Activated T-helper 1 cell treated with anti-CD3 and anti-CD28 coated beads, Interleukin-2, amount 50 U/mL, for 16 hours (primary cell): ENCODE data around the gene GLDN.

Experiments used
- DNase-seq, 2 donors: peaks; one replicate each; pipeline ENCODE4 v3.0.0-alpha.2; 2020; ENCODE audit warnings: low read depth in 1 of 2, low spot score in 1 of 2

The GLDN gene

GRCh38 chr15:51356147-51356546 lies 14.7 kb downstream of the GLDN start:
- DNase-seq = no peak

- no peak for DNase-seq
These were observed 15.5 kb downstream of the GLDN start for GRCh38 chr15:51356983-51357382.

- no peak for DNase-seq
These were observed 18.5 kb downstream of the GLDN start for GRCh38 chr15:51359981-51360380.

DNA sequence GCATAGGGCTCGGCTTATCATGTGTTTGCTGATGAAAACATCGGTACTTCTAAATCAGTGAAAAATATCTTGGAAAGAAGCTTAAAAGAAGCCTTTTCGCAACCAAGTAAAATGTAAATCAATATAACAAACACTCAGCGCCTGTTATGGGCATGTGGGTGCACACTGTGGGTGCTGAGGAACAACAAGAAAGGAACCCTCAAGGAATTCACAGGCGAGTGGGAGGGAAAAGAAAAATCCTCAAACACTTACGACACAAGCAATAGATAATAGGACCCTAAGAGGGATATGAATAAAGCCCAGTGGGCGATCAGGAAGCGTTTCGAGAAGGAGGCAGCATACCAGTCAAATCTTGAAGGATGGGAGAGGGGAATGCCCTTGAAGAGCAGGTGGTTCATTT lies 21.9 kb downstream of the GLDN start:
- DNase-seq = no peak

DNA sequence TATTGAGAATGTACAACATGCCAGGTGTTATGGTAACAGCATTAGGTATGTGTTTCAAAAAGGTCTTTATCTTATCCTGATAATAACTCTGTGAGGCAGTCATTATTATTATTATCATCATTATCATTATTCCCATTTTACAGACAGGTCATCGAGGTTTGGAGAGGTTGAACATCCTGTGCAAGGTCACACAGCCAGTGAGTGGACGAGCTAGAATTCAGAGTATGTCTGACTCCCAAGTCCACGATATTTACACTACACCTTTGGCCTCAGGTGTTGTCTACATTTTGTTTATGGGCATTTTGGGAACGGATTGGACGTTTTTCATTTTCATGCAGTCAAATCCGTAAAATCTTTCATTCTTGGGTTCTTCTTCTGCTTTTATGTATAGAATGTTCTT lies 24.0 kb downstream of the GLDN start:
- DNase-seq = no peak

- no peak for DNase-seq
These were observed 24.6 kb downstream of the GLDN start for GRCh38 chr15:51366071-51366470.

DNA sequence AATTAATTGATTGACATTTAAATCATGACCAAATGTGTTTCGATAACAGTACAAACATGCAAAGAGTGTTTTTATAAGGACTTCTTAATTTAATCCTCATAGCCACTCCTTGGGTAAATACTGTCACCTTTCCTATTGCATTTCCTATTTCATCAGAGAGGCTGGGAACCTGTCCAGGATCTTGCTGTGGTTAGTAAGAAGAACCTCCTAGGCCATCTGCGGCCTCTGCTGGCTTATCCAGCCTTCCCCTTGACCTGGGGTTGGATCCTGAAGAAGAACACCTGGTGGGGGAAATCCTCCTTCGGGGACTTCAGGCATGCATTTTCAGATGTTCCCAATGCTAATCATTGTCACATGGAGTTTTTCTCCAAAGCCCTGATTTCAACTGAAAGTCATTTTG lies 25.5 kb downstream of the GLDN start:
- no peak for DNase-seq

- no peak for DNase-seq
These were observed 26.0 kb downstream of the GLDN start for GRCh38 chr15:51367322-51367976.

DNA sequence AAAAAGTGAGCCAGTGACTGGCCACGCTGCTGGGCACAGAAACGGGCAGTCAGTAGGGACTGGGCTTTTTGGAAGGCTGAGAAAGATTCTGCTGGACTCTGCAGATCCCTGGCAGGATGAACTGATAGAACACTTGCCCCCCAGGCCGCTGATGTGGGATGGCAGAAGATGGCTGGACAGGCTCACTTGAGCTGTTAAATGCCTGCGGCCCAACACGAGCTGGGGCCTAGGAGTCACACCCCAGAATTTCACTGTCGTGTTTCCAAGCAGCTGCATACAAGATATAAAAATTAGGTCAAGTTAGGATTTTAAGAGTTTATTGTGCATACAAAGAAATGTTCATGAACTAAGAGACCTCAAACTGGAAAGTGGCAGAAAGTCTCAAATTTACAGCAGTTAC lies 26.9 kb downstream of the GLDN start:
- DNase-seq = no peak

- no peak for DNase-seq
These were observed 27.4 kb downstream of the GLDN start for GRCh38 chr15:51368751-51369450.

GRCh38 chr15:51369451-51369761 lies 28.0 kb downstream of the GLDN start:
- DNase-seq = no peak

- no peak for DNase-seq
These were observed 29.8 kb downstream of the GLDN start for GRCh38 chr15:51371266-51371665.

DNA sequence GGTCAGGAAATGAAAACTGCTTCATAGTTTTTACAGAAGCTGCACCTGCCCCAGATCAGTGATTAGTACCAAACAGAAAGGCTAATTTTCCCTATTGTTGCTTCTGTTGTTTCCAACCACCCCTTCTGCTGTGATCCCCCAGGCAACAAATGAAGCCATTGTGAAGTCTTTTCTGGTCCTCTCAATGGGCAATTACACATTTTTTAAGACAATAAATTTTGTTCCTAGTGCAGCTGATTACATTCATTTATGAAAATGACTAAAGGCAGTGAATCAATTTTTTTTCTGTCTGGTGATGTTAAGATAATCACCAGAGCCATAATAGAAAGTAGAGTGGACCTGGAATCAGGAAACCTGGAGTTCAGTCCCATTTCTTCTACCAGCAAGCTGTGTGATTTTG lies 32.7 kb downstream of the GLDN start:
- no peak for DNase-seq

GRCh38 chr15:51375966-51376640 lies 34.6 kb downstream of the GLDN start:
- no peak for DNase-seq

DNA sequence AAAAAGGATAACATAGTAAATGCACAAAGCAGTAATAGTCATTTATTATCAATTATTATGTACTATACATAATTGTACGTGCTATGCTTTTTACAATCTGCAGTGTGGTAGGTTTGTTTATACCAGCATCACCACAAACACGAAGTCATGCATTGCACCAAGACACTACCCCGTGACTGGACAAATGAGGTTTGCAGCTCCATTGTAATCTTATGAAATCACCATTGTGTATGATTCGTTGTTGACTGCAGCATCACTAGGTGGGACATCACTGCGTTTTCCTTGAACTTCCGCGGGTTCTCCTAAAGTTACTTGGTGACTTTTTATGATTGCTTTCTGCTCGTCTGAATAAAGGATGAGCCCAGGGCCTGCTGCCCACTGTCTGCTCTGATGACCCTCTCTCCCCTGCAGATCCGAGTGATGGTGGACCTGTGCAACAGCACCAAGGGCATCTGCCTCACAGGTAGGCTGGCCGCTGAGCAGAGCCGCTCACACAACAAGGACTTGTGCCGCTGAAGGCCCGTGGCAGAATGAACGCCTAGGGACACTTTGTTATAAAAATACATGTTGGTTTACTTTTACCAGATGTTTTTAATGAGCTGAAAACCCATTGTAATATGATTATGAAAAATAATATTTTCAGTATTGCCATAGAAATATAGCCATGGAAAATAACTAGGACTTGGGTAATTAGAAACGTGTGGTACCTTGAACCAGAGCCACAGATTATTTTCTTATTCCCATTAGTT lies 35.8 kb downstream of the GLDN start:
- DNase-seq = no peak

DNA sequence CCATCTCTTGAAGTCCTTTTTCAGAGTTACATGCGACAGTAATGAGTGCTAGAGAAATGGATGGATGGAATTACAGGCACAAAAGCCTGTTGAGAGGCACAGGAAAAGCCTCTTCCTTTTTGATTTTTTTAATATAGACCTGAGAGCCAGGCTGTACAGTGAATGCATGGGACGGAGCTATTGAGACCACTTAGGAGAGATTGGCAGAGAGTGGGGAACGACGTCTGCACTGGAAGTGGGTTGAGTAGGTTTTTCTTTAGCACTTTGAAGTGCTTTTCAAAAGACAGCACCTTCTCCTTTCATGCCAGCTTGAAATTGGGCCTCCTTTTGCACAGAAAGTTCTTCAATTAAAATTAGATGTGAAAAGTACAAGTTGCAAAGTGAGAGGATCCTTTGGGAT lies 37.0 kb downstream of the GLDN start:
- no peak for DNase-seq

DNA sequence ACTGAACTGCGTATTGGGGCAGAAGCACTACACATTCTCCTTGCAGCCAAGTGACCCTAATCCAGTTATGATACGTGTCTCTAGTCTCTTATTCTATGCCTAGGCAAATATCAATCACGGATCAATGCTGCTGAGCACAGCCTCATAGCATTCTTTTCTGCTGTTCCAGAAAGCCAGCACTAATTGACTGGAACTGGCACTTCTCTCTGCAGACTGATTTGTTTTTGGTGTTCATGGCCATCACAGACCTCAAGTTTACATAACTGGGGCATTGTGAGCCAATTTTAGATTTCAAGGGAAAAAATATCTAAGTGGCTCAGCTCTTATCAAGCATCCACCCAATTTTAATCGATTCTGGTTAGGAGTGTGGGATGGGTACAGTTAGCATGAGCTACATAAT lies 37.9 kb downstream of the GLDN start:
- no peak for DNase-seq

DNA sequence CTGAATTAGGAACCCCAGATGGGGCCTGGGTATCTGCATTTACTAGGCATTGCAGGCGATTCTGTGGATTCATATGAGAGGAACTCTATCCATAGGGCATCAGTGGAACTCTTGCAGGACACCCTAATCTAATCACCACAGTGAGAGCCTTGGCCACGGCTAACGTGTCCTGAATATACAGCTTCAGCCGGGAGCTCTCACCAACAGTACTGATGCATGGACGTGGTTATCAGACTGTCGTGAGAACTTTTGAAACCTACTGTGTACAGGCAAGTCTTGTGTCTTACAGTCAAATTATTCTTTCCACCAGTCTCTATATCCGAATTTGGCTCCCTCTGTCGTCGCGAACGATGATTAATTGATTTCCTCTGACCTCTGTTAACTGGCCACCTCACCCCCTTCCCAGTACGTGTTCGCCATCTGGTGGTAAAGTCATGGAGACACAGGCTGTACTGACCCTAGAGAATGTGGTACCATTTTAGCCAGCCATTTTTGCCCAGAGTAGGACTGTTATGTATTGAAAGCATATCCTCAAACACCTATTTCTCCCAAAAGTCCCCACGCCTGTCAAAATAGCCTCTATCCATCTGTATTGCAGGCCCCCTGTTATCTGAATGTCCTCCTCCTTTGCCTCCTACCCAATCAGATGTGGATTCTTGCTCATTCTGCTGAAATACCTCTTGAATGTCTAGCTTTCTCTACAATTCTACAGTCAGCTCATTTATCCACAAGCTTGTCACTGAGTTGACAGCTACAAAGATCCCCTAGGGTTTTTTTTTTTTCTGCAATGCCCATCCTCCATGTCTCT lies 39.7 kb downstream of the GLDN start:
- no peak for DNase-seq

DNA sequence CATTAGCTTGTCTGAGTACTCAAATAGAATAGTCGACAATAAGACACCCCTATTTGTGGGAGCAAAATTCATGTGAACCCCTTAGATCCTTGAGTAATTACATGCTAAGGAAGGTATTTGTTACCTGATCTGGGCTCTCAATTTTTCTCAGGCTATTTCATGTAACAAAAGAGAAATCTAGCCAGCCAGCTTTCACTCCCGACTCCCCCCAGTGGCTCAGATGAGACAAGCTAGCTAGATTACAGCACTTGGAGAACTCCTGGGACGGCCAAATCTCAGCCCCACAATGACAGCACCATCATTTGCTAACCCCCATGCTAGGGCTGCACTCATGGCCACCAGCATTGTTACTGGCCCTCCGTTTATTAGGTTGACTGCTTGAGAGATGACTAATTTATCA lies 41.3 kb downstream of the GLDN start:
- no peak for DNase-seq

DNA sequence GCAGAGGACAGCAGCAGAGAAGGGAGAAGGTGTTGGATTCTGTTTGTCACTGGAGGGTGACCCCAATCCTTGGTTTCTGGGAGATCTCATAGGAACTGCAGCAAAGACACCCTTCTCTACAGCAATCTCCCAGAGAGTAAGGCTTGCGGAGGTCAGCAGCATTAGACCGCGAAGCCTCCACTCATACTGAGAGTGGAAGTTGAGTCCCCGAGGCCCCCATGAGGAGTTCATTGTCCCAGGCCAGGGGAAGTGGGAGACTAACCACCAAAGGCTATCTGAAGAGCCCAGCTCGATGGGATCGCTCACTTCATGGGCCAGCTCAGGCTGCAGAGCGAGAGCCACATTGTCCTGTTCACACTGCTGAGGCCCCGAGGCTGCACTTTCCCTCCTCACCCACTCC lies 44.6 kb downstream of the GLDN start:
- no peak for DNase-seq

DNA sequence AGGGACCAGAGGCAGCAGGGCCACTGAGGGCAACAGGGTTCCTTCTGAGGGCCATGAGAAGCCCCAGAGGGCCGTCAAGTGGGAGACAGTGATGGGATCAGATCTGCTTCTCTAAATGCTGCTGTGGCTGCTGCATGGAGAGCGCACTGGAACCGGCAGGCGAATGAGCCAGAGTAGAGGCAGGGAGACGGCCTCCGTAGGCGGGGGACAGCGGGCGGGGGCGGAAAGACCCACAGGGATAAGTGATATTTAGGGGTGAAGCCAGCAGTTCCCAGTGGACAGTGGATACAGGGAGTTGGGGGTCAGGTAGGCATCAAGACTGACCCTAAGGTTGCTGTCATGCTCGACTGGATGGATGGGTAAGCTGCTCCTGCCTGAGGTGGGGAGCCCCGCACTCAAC lies 45.0 kb downstream of the GLDN start:
- no peak for DNase-seq
